Coronary artery (tissue), 2 donors: Measurements from ENCODE around the gene TMBIM4.
A peak's percentile ranks its signal among the peaks of the same experiment; 100 is the strongest.

ENCODE experiments used
- DNase-seq: peaks from one replicate; pipeline ENCODE4 v3.0.0-alpha.2; 2017; ENCODE audit warnings: low spot score
- H3K27ac ChIP-seq, 2 donors: fragments of 200-600 bp; sonication (generic); one replicate each; pipeline ENCODE4 v1.5.1; 2016 to 2019
- H3K4me3 ChIP-seq: fragments of 200-600 bp; sonication (generic); 2 replicates; pipeline ENCODE4 v1.5.1; 2016; ENCODE audit warnings: mild to moderate bottlenecking, moderate library complexity
- CTCF ChIP-seq: fragments of 200-600 bp; sonication (generic); IDR thresholded peaks from one replicate; pipeline ENCODE4 v1.5.1; 2019; ENCODE audit warnings: antibody characterized with exemption

Gene TMBIM4

GRCh38 chr12:66199831-66200509, 30.2 kb upstream of the TMBIM4 start:
- no peak for DNase-seq
- Histone ChIP-seq H3K27ac (no peak overlapping the region), H3K4me3 (no peak overlapping the region)
- no peak for TF ChIP-seq CTCF

GRCh38 chr12:66199141-66199540, 29.3 kb upstream of the TMBIM4 start:
- no peak overlapping the region for H3K27ac ChIP-seq
- TF ChIP-seq CTCF = no peak
- DNase-seq = no peak
- no peak overlapping the region for H3K4me3 ChIP-seq

- no peak overlapping the region for H3K4me3 ChIP-seq
Measured at GRCh38 chr12:66197495-66197921, 27.7 kb upstream of the TMBIM4 start.

GRCh38 chr12:66196806-66197205, 27.0 kb upstream of the TMBIM4 start:
- DNase-seq = no peak
- H3K4me3 ChIP-seq = no peak overlapping the region
- no peak for TF ChIP-seq CTCF
- no peak overlapping the region for H3K27ac ChIP-seq

More at GRCh38 chr12:66197495-66197921, 27.7 kb upstream of the TMBIM4 start:
- no peak for TF ChIP-seq CTCF
- no peak for DNase-seq
- H3K27ac ChIP-seq = no peak overlapping the region

GRCh38 chr12:66195242-66195641, 25.4 kb upstream of the TMBIM4 start:
- no peak for DNase-seq
- no peak for TF ChIP-seq CTCF
- no peak overlapping the region for H3K4me3 ChIP-seq
- no peak overlapping the region for H3K27ac ChIP-seq

- DNase-seq = no peak
- TF ChIP-seq CTCF = no peak
- Histone ChIP-seq H3K27ac (no peak overlapping the region), H3K4me3 (no peak overlapping the region)
Measured at GRCh38 chr12:66194122-66194521, 24.3 kb upstream of the TMBIM4 start.

- DNase-seq = no peak
- Histone ChIP-seq H3K4me3 (peak overlapping the region; percentile 72), H3K27ac (no peak overlapping the region)
- no peak for TF ChIP-seq CTCF
Measured at GRCh38 chr12:66191547-66192126, 21.8 kb upstream of the TMBIM4 start.
